GM20431 (cell line): ENCODE measurements around the gene MYO16.
"Not testable (repeated sequence)": the region's sequence is repeated elsewhere in the genome, so short reads cannot be mapped to it uniquely, and the experiment has no call there.

Experiments used
- in situ Hi-C: fragments of 300-500 bp; cut with MseI, MboI; formaldehyde crosslinking; loops from one replicate; pipeline ENCODE4 v1.15.0; 2020; ENCODE audit warnings: low sequenced_read_pairs; ENCODE audit not compliant: unreplicated experiment

Gene MYO16

GRCh38 chr13:108958013-108958376, 328.6 kb downstream of the MYO16 start:
- in situ Hi-C loops: loop anchor here (25.0 kb wide), 1 partner anchor 1154 kb away; no protein-coding TSS in a partner anchor

GRCh38 chr13:108959234-108959633, 329.8 kb downstream of the MYO16 start:
- in situ Hi-C loops: loop anchor here (25.0 kb wide), 1 partner anchor 1153 kb away; no protein-coding TSS in a partner anchor

- in situ Hi-C loops: loop anchor here (25.0 kb wide), 1 partner anchor 1152 kb away; no protein-coding TSS in a partner anchor
These were observed 330.6 kb downstream of the MYO16 start for GRCh38 chr13:108960006-108960405.

- in situ Hi-C loops: loop anchor here (25.0 kb wide), 1 partner anchor 1151 kb away; no protein-coding TSS in a partner anchor
These were observed 332.2 kb downstream of the MYO16 start for GRCh38 chr13:108961542-108962125.

GRCh38 chr13:108962654-108963053, 333.2 kb downstream of the MYO16 start:
- in situ Hi-C loops: loop anchor here (25.0 kb wide), 1 partner anchor 1150 kb away; no protein-coding TSS in a partner anchor

GRCh38 chr13:108963276-108963810, 333.9 kb downstream of the MYO16 start:
- in situ Hi-C loops: loop anchor here (25.0 kb wide), 1 partner anchor 1149 kb away; no protein-coding TSS in a partner anchor

- in situ Hi-C loops: loop anchor here (25.0 kb wide), 1 partner anchor 1148 kb away; no protein-coding TSS in a partner anchor
These were observed 334.6 kb downstream of the MYO16 start for GRCh38 chr13:108963846-108964600.

- in situ Hi-C loops: loop anchor here (25.0 kb wide), 1 partner anchor 1148 kb away; no protein-coding TSS in a partner anchor
These were observed 335.2 kb downstream of the MYO16 start for GRCh38 chr13:108964606-108965005.

GRCh38 chr13:108967371-108967770, 338.0 kb downstream of the MYO16 start:
- in situ Hi-C loops: loop anchor here (25.0 kb wide), 1 partner anchor 1145 kb away; no protein-coding TSS in a partner anchor

- in situ Hi-C loops: loop anchor here (25.0 kb wide), 1 partner anchor 1144 kb away; no protein-coding TSS in a partner anchor
These were observed 339.2 kb downstream of the MYO16 start for GRCh38 chr13:108968566-108968965.

GRCh38 chr13:108974686-108975085, 345.3 kb downstream of the MYO16 start:
- in situ Hi-C loops: loop anchor here (25.0 kb wide), 1 partner anchor 1138 kb away; no protein-coding TSS in a partner anchor

- in situ Hi-C loops: no loop called here
These were observed 350.8 kb downstream of the MYO16 start for GRCh38 chr13:108980237-108980636.

GRCh38 chr13:108981407-108981806, 352.0 kb downstream of the MYO16 start:
- in situ Hi-C loops: no loop called here

GRCh38 chr13:108983273-108983672, 353.9 kb downstream of the MYO16 start:
- in situ Hi-C loops: no loop called here

- in situ Hi-C loops: no loop called here
These were observed 355.0 kb downstream of the MYO16 start for GRCh38 chr13:108984251-108984920.

GRCh38 chr13:108985166-108985565, 355.8 kb downstream of the MYO16 start:
- in situ Hi-C loops: no loop called here

GRCh38 chr13:108987517-108987916, 358.1 kb downstream of the MYO16 start:
- in situ Hi-C loops: no loop called here

- in situ Hi-C loops: no loop called here
These were observed 358.5 kb downstream of the MYO16 start for GRCh38 chr13:108987944-108988343.

- in situ Hi-C loops: not testable (repeated sequence)
These were observed 362.0 kb downstream of the MYO16 start for GRCh38 chr13:108991416-108991815.

GRCh38 chr13:108993346-108993745, 363.9 kb downstream of the MYO16 start:
- in situ Hi-C loops: no loop called here
